ENCODE measurements around the gene PARD3B.

- TF ChIP-seq POLR2A (IDR thresholded peaks at IDR 0.05; ENCODE audit: extremely low read depth, insufficient read length) (no peak), CTCF (IDR thresholded peaks at IDR 0.05; ENCODE audit: low read depth, low read length) (no peak), MYC (IDR thresholded peaks at IDR 0.05; ENCODE audit: low read depth, low read length) (no peak), MAX (IDR thresholded peaks at IDR 0.05; ENCODE audit: low read depth, low read length) (no peak)
These were observed 859.9 kb downstream of the PARD3B start for GRCh38 chr2:205405194-205405593.
